GM12891 (cell line): Measurements from ENCODE around the gene USP1.

Experiments used
- DNase-seq: peaks from one replicate; pipeline ENCODE4 v3.0.0; 2011; ENCODE audit warnings: low spot score; ENCODE audit not compliant: insufficient read length
- FAIRE-seq: peaks from 2 replicates; lab custom pipeline; 2011; peaks lifted over from hg19 to GRCh38; lab: Jason Lieb, UNC
- PAX5 ChIP-seq: IDR thresholded peaks from 2 replicates; pipeline ENCODE4 v1.6.1; 2011; ENCODE audit warnings: low read length, moderate library complexity, mild to moderate bottlenecking; ENCODE audit not compliant: insufficient read depth, severe bottlenecking
- POLR2A ChIP-seq: IDR thresholded peaks from 2 replicates; pipeline ENCODE4 v1.6.1; 2011; ENCODE audit warnings: low read depth, low read length, control low read depth
- POLR2AphosphoS5 ChIP-seq: IDR thresholded peaks from 2 replicates; pipeline ENCODE4 v1.6.1; 2011; ENCODE audit warnings: low read depth, low read length, control low read depth
- POU2F2 ChIP-seq: IDR thresholded peaks from 2 replicates; pipeline ENCODE4 v1.6.1; 2011; ENCODE audit warnings: low read depth, mild to moderate bottlenecking, control low read depth, low read length, moderate library complexity
- SPI1 ChIP-seq: IDR thresholded peaks from 2 replicates; pipeline ENCODE4 v1.6.1; 2011; ENCODE audit warnings: low read depth, low read length, control low read depth
- TAF1 ChIP-seq: IDR thresholded peaks from 2 replicates; pipeline ENCODE4 v1.6.1; 2011; ENCODE audit warnings: low read depth, low read length, control low read depth

USP1 gene

DNA sequence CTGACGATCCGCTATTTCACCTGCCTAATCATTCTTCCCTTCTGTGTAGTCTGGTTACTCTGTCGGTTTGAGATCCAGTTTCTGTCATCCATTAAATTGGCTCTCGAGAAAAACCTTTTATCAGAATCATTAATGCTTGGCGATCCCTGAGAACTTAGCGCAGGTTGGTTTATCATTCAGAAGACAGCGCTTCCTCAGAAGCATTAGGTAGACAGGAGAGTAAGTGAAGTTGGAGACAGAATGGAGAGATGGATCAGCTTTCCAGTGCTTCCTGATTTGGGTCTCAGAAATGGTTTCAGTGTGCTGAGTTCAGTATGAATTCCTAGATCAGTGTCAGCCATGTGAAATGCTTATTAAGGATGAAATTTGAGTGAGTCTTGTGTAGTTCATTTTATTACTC is 1.3 kb downstream of the USP1 start:
- peak; percentile 52 for FAIRE-seq
- TF ChIP-seq POU2F2, result no peak
- no peak for DNase-seq

GRCh38 chr1:62439652-62440371 is 3.0 kb downstream of the USP1 start:
- FAIRE-seq (no peak), DNase-seq (peak; percentile 17)
- TF ChIP-seq PAX5 (no peak), SPI1 (peak; percentile 27; the same call in 1 of the 2 replicates), POLR2A (no peak), TAF1 (no peak), POU2F2 (no peak)

GRCh38 chr1:62444701-62445100 is 7.9 kb downstream of the USP1 start:
- FAIRE-seq (no peak), DNase-seq (no peak)
- TF ChIP-seq SPI1 (no peak), PAX5 (no peak), POLR2A (no peak)

GRCh38 chr1:62448221-62448933 is 11.5 kb downstream of the USP1 start:
- no peak for FAIRE-seq

GRCh38 chr1:62450301-62450700 is 13.5 kb downstream of the USP1 start:
- DNase-seq, result no peak
- no peak for FAIRE-seq
- TF ChIP-seq POU2F2 (no peak), PAX5 (no peak), POLR2A (no peak)

More at GRCh38 chr1:62448221-62448933, 11.5 kb downstream of the USP1 start:
- TF ChIP-seq POLR2AphosphoS5 (no peak), POLR2A (no peak), TAF1 (no peak), PAX5 (no peak), SPI1 (no peak), POU2F2 (no peak)
- DNase-seq, result no peak

GRCh38 chr1:62452951-62453350 is 16.1 kb downstream of the USP1 start:
- FAIRE-seq (no peak), DNase-seq (no peak)
- TF ChIP-seq SPI1 (no peak), PAX5 (no peak), TAF1 (no peak), POU2F2 (no peak), POLR2A (no peak), POLR2AphosphoS5 (no peak)

DNA sequence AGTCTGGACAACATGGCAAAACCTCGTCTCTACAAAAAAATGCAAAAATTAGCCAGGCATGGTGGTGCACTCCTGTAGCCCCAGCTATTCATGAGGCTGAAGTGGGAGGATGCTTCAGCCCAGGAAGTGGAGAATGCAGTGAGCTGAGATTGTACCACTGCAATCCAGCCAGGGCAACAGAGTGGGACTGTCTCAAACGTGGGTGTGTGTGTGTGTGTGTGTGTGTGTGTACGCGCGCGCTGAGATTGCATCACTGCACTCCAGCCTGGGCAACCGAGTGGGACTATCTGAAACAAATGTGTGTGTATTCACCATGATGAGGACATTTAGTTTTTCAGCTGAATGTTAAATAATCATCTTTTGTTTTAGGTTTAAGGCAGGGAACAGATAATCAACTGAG is 21.1 kb downstream of the USP1 start:
- TF ChIP-seq POLR2AphosphoS5 (no peak), PAX5 (no peak), TAF1 (no peak), POU2F2 (no peak), POLR2A (no peak), SPI1 (no peak)
- DNase-seq (no peak), FAIRE-seq (no peak)

GRCh38 chr1:62462370-62462769 is 25.5 kb downstream of the USP1 start:
- no peak for DNase-seq
- TF ChIP-seq SPI1, result no peak
- TF ChIP-seq TAF1, result no peak
- TF ChIP-seq POLR2A, result no peak
- no peak for TF ChIP-seq POLR2AphosphoS5
- no peak for TF ChIP-seq PAX5
- TF ChIP-seq POU2F2, result no peak
- no peak for FAIRE-seq

- TF ChIP-seq TAF1 (no peak), POLR2AphosphoS5 (no peak), POU2F2 (no peak), SPI1 (no peak), PAX5 (no peak), POLR2A (no peak)
- DNase-seq (no peak), FAIRE-seq (no peak)
Observed at GRCh38 chr1:62467092-62467491, 30.2 kb downstream of the USP1 start.

DNA sequence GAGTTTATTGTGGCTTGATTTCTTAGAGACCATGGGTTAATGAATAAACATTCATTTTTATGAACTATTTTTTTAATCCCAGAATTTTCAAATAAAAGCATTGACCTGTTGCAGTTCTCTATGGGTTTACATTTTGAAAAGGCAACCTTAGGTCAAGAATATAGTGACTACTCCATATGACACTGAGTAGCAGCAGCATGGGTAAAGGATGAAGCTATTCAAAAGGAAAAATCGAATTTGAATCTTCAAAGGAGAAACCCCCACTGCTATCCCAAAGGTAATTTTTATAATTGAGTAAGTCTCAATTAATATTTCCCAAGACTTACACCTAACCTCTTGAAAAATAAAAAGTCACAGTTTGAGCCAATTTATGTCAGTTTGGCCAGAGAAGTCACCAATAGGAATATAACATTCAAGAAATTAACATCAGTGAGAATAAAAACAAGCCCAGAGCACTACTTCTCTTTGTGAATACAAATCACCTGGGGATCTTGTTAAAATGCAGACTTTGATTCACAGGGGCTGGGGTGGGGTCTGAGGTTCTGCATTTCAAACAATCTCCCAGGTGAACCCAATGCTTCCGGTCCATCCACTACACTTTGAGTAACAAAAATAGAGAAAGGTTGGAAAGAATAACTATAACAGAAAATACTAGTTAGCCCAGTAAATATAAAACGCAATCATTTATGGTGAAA is 39.8 kb downstream of the USP1 start:
- no peak for TF ChIP-seq TAF1
- DNase-seq (no peak), FAIRE-seq (no peak)
